HG03457 (cell line): ENCODE measurements around the gene ITGA11.

Experiments used
- ATAC-seq: cut with Tn5 transposase; IDR thresholded peaks from one replicate; pipeline ENCODE4 v1.9.1; 2021; ENCODE audit warnings: moderate number of reproducible peaks; ENCODE audit not compliant: unreplicated experiment

Gene ITGA11

GRCh38 chr15:68431792-68432401 is at the start of gene ITGA11:
Gene ITGA11, minus strand, starts transcription at chr15:68432163. Its CDS starts 97 bp downstream, at chr15:68432066.
- ATAC-seq: no peak

- no peak for ATAC-seq
Measured at GRCh38 chr15:68481321-68481720, 49.4 kb upstream of the ITGA11 start.

- no peak for ATAC-seq
Measured at GRCh38 chr15:68480296-68480695, 48.3 kb upstream of the ITGA11 start.

GRCh38 chr15:68479870-68480269 is 47.9 kb upstream of the ITGA11 start:
- no peak for ATAC-seq

- ATAC-seq: no peak
Measured at GRCh38 chr15:68479406-68479805, 47.4 kb upstream of the ITGA11 start.

GRCh38 chr15:68478853-68479252 is 46.9 kb upstream of the ITGA11 start:
- ATAC-seq: no peak

GRCh38 chr15:68475449-68475848 is 43.5 kb upstream of the ITGA11 start:
- ATAC-seq: no peak

- no peak for ATAC-seq
Measured at GRCh38 chr15:68471541-68471940, 39.6 kb upstream of the ITGA11 start.

- no peak for ATAC-seq
Measured at GRCh38 chr15:68470976-68471375, 39.0 kb upstream of the ITGA11 start.

GRCh38 chr15:68470049-68470742 is 38.2 kb upstream of the ITGA11 start:
- no peak for ATAC-seq

- ATAC-seq: no peak
Measured at GRCh38 chr15:68469162-68470048, 37.4 kb upstream of the ITGA11 start.

GRCh38 chr15:68466876-68467275 is 34.9 kb upstream of the ITGA11 start:
- ATAC-seq: no peak

- ATAC-seq: no peak
Measured at GRCh38 chr15:68465861-68466560, 34.0 kb upstream of the ITGA11 start.

GRCh38 chr15:68464448-68465090 is 32.6 kb upstream of the ITGA11 start:
- ATAC-seq: no peak

- no peak for ATAC-seq
Measured at GRCh38 chr15:68463996-68464395, 32.0 kb upstream of the ITGA11 start.

GRCh38 chr15:68463444-68463843 is 31.5 kb upstream of the ITGA11 start:
- ATAC-seq: no peak

- no peak for ATAC-seq
Measured at GRCh38 chr15:68460166-68460565, 28.2 kb upstream of the ITGA11 start.

GRCh38 chr15:68450192-68450591 is 18.2 kb upstream of the ITGA11 start:
- ATAC-seq: no peak

- no peak for ATAC-seq
Measured at GRCh38 chr15:68449389-68449788, 17.4 kb upstream of the ITGA11 start.

- ATAC-seq: no peak
Measured at GRCh38 chr15:68447976-68448755, 16.2 kb upstream of the ITGA11 start.
